Stimulated activated CD4-positive, alpha-beta T cell treated with anti-CD3 and anti-CD28 coated beads, Interleukin-15, amount 100 ng/mL, for 1 hour (primary cell): ENCODE measurements around the gene RAB17.

Source experiments
- DNase-seq, 2 donors: peaks; one replicate each; pipeline ENCODE4 v3.0.0-alpha.2; 2020; ENCODE audit warnings: low read depth in 1 of 2, low spot score in 1 of 2

The RAB17 gene

GRCh38 chr2:237540223-237540775, 50.2 kb downstream of the RAB17 start:
- no peak for DNase-seq

- DNase-seq, result no peak
Observed at GRCh38 chr2:237539681-237540080, 50.9 kb downstream of the RAB17 start.

- no peak for DNase-seq
Observed at GRCh38 chr2:237538901-237539300, 51.6 kb downstream of the RAB17 start.

- no peak for DNase-seq
Observed at GRCh38 chr2:237538001-237538720, 52.4 kb downstream of the RAB17 start.

- DNase-seq, result no peak
Observed at GRCh38 chr2:237536617-237537016, 53.9 kb downstream of the RAB17 start.

GRCh38 chr2:237536083-237536415, 54.5 kb downstream of the RAB17 start:
- DNase-seq, result no peak

GRCh38 chr2:237535385-237536082, 55.0 kb downstream of the RAB17 start:
- no peak for DNase-seq

GRCh38 chr2:237534380-237534779, 56.2 kb downstream of the RAB17 start:
- DNase-seq, result no peak

- no peak for DNase-seq
Observed at GRCh38 chr2:237533668-237534161, 56.8 kb downstream of the RAB17 start.

- no peak for DNase-seq
Observed at GRCh38 chr2:237532160-237532559, 58.4 kb downstream of the RAB17 start.

- no peak for DNase-seq
Observed at GRCh38 chr2:237530472-237531433, 59.8 kb downstream of the RAB17 start.

- DNase-seq, result no peak
Observed at GRCh38 chr2:237529452-237530402, 60.8 kb downstream of the RAB17 start.

- no peak for DNase-seq
Observed at GRCh38 chr2:237527766-237528165, 62.8 kb downstream of the RAB17 start.

GRCh38 chr2:237527233-237527632, 63.3 kb downstream of the RAB17 start:
- DNase-seq, result no peak

GRCh38 chr2:237525559-237526157, 64.9 kb downstream of the RAB17 start:
- no peak for DNase-seq

GRCh38 chr2:237524631-237525030, 65.9 kb downstream of the RAB17 start:
- no peak for DNase-seq
